Smooth muscle cell (in vitro differentiated cells): ENCODE data around the gene COPA. TPM values are rescaled to one million over a fixed set of nuclear protein-coding genes. Genes with fewer than 3 reads are reported as not detected.
A peak's percentile ranks its signal among the peaks of the same experiment; 100 is the strongest.

ENCODE experiments used
- DNase-seq: peaks from one replicate; lab custom pipeline; 2025; ENCODE audit not compliant: unreplicated experiment; lab: John Stamatoyannopoulos, UW
- H2AFZ ChIP-seq: fragments of 200-600 bp; sonication (generic); 2 replicates; pipeline ENCODE4 v1.6.0; 2016; ENCODE audit warnings: antibody characterized with exemption, low read depth, mild to moderate bottlenecking
- H3F3A ChIP-seq: fragments of 200-600 bp; sonication (generic); 2 replicates; pipeline ENCODE4 v1.6.0; 2017; ENCODE audit warnings: antibody characterized with exemption, low read depth
- H3K27ac ChIP-seq: fragments of 200-600 bp; sonication (generic); 2 replicates; pipeline ENCODE4 v1.5.1; 2016; ENCODE audit warnings: low read depth, mild to moderate bottlenecking
- H3K27me3 ChIP-seq: fragments of 200-600 bp; sonication (generic); 2 replicates; pipeline ENCODE4 v1.6.1; 2016; ENCODE audit warnings: low read depth, mild to moderate bottlenecking
- H3K36me3 ChIP-seq: fragments of 200-600 bp; sonication (generic); 2 replicates; pipeline ENCODE4 v1.5.1; 2016; ENCODE audit warnings: low read depth
- H3K4me1 ChIP-seq: fragments of 200-600 bp; sonication (generic); 2 replicates; pipeline ENCODE4 v1.5.1; 2016; ENCODE audit warnings: low read depth
- H3K4me2 ChIP-seq: fragments of 200-600 bp; sonication (generic); 2 replicates; pipeline ENCODE4 v1.6.0; 2016; ENCODE audit warnings: mild to moderate bottlenecking
- H3K4me3 ChIP-seq: fragments of 200-600 bp; sonication (generic); 2 replicates; pipeline ENCODE4 v1.5.1; 2016; ENCODE audit warnings: mild to moderate bottlenecking
- H3K79me2 ChIP-seq: fragments of 200-600 bp; sonication (generic); 2 replicates; pipeline ENCODE4 v1.6.0; 2016; ENCODE audit warnings: low read depth, mild to moderate bottlenecking
- H3K9ac ChIP-seq: fragments of 200-600 bp; sonication (generic); 2 replicates; pipeline ENCODE4 v1.6.0; 2016; ENCODE audit warnings: low read depth
- H3K9me3 ChIP-seq: fragments of 200-600 bp; sonication (generic); replicated peaks from 2 replicates; pipeline ENCODE4 v1.5.1; 2016; ENCODE audit warnings: low read depth
- H4K20me1 ChIP-seq: fragments of 200-600 bp; sonication (generic); 2 replicates; pipeline ENCODE4 v1.6.0; 2016; ENCODE audit warnings: low read depth
- WGBS: methylation state at CpG from one replicate; pipeline ENCODE4 v1.1.7; 2016; ENCODE audit warnings: low lambda C conversion rate; 5-methylcytosine and 5-hydroxymethylcytosine counted together
- polyA plus RNA-seq: library from polyadenylated mRNA; unstranded; fragments of >200 nt; fragmentation: Nextera tagmentation; extraction: Ambion mirVana; gene quantifications from 2 replicates; pipeline ENCODE4 v1.2.1, GENCODE V29; 2016
- total RNA-seq: library from RNA; depleted of rRNA; stranded (reverse); fragments of >200 nt; gene quantifications from 2 replicates; pipeline ENCODE4 v1.2.3, GENCODE V29; 2014
- TF ChIP-seq, protein P1 (sequence below): fragments of 200-600 bp; sonication (generic); IDR thresholded peaks from 2 replicates; pipeline ENCODE4 v1.5.1; 2017; ENCODE audit warnings: borderline replicate concordance, mild to moderate bottlenecking, antibody characterized with exemption; ENCODE audit not compliant: insufficient read depth, poor library complexity, severe bottlenecking

Gene COPA
- total and polyA plus RNA-seq, 2 experiments from 2014 or later: 171 to 196 TPM

DNA sequence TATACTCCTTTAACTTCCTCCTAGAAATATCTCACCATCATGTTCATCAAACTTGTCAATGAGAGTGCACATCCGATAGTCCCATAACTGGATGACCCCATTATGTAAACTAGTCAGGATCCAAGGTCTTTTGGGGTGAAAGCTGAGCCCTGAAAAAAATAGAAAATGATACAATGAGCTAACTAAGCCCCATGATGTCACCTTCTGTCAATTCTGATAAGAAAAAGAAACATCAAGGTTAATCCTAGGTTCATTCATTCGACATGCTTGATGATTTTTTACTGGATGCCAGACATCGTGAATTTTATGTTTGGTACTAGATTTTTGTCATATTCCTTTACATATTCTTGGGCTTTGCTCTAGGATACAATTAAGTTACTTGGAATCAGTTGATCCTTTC lies 2.9 kb downstream of the COPA start:
- H3K4me2 ChIP-seq: peak overlapping the region; percentile 97
- DNase-seq: no peak
- H3K36me3 ChIP-seq: peaks cover 24% of the 10 kb centered on the region
- no peak overlapping the region for H3K4me3 ChIP-seq
- TF ChIP-seq, protein P1, sequence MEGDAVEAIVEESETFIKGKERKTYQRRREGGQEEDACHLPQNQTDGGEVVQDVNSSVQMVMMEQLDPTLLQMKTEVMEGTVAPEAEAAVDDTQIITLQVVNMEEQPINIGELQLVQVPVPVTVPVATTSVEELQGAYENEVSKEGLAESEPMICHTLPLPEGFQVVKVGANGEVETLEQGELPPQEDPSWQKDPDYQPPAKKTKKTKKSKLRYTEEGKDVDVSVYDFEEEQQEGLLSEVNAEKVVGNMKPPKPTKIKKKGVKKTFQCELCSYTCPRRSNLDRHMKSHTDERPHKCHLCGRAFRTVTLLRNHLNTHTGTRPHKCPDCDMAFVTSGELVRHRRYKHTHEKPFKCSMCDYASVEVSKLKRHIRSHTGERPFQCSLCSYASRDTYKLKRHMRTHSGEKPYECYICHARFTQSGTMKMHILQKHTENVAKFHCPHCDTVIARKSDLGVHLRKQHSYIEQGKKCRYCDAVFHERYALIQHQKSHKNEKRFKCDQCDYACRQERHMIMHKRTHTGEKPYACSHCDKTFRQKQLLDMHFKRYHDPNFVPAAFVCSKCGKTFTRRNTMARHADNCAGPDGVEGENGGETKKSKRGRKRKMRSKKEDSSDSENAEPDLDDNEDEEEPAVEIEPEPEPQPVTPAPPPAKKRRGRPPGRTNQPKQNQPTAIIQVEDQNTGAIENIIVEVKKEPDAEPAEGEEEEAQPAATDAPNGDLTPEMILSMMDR: no peak
- H3K79me2 ChIP-seq: peaks cover 98% of the 10 kb centered on the region
- WGBS: 94% methylated on average over 3 of the region's 3 CpGs
- no peak overlapping the region for H3K9ac ChIP-seq
- H4K20me1 ChIP-seq: peaks cover 74% of the 10 kb centered on the region
- peaks cover under 1% of the 10 kb centered on the region for H3F3A ChIP-seq
- H3K9me3 ChIP-seq: no peaks in the 10 kb centered on the region
- peaks cover 23% of the 10 kb centered on the region for H3K4me1 ChIP-seq
- H3K27me3 ChIP-seq: no peaks in the 10 kb centered on the region
- no peak overlapping the region for H2AFZ ChIP-seq
- H3K27ac ChIP-seq: peak overlapping the region; percentile 34

DNA sequence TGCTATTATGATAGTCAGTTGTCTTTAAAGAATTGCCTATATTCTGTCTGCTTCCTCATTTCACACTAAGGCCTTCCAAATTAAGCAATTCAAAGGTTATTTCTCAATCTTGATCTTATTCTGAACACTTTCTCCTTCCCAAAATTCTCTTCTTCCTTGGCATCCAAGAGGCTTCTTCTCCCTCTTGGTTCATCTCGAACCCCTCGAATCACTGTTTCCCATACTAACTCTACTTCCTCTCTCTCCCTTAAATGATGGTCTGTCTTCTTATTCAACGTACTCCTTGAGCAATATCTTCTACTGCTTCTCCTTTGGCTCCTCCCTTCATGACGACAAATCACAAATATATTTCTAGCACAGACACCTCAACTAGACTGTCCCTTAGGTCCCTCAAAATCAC lies 4.5 kb downstream of the COPA start:
- no peak overlapping the region for H2AFZ ChIP-seq
- TF ChIP-seq, protein P1: no peak
- H3K36me3 ChIP-seq: peaks cover 34% of the 10 kb centered on the region
- no peak overlapping the region for H3K4me3 ChIP-seq
- 97% methylated on average over 4 of the region's 4 CpGs for WGBS
- no peaks in the 10 kb centered on the region for H3K9me3 ChIP-seq
- peaks cover 10% of the 10 kb centered on the region for H3F3A ChIP-seq
- no peak overlapping the region for H3K9ac ChIP-seq
- no peaks in the 10 kb centered on the region for H3K27me3 ChIP-seq
- DNase-seq: no peak
- peaks cover 90% of the 10 kb centered on the region for H4K20me1 ChIP-seq
- peak overlapping the region; percentile 34 for H3K27ac ChIP-seq
- no peak overlapping the region for H3K4me2 ChIP-seq
- peaks cover 18% of the 10 kb centered on the region for H3K4me1 ChIP-seq
- peaks cover 100% of the 10 kb centered on the region for H3K79me2 ChIP-seq

DNA sequence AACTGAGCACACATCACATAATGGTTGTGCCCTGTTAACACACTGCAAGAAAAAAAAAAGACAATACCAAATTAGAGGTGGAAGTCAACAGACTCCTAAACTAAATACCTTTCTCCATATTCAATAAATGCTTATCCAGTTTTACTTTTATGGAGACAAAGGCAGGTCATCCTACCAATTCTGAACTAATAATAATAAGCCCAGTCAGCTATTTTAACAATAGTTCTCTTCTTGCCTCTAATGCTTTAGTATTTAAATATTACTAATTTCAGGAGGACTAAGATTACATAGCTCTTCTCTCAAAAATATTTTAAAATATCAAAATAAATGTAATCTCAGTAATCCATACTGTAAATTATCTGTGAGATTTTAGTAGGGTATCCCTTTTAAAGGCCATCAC lies 10.5 kb downstream of the COPA start:
- Histone ChIP-seq H3K4me2 (no peak overlapping the region), H4K20me1 (peaks cover 98% of the 10 kb centered on the region), H3K36me3 (peaks cover 48% of the 10 kb centered on the region), H3K27me3 (no peaks in the 10 kb centered on the region), H3F3A (peaks cover 18% of the 10 kb centered on the region), H3K9me3 (no peaks in the 10 kb centered on the region), H3K79me2 (peaks cover 97% of the 10 kb centered on the region), H3K27ac (no peak overlapping the region), H2AFZ (no peak overlapping the region), H3K4me1 (no peaks in the 10 kb centered on the region), H3K9ac (no peak overlapping the region), H3K4me3 (no peak overlapping the region)
- TF ChIP-seq, protein P1: no peak
- DNase-seq: no peak

DNA sequence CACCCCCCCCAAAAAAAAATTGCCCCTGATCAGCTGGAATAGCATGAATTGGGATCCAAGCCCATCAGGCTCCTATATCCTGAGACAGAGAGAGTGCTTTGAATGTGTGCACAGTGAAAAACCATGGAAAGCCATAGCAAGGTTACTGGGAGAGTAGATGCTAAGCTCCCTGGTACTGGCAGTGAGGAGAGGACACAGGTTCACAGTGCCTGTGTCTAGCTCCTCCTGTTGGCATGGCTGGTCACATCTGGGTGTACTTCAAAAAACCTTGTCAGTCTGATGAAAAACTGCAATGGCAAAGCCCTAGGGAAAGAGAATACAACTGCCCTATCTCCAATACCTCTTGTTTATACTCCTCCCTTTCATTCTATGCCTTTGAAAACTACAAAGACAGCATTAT lies 12.9 kb downstream of the COPA start:
- peaks cover 21% of the 10 kb centered on the region for H3F3A ChIP-seq
- no peaks in the 10 kb centered on the region for H3K4me1 ChIP-seq
- no peaks in the 10 kb centered on the region for H3K9me3 ChIP-seq
- TF ChIP-seq, protein P1: no peak
- no peak overlapping the region for H3K9ac ChIP-seq
- peaks cover 67% of the 10 kb centered on the region for H3K36me3 ChIP-seq
- H3K4me3 ChIP-seq: no peak overlapping the region
- no peak overlapping the region for H3K27ac ChIP-seq
- no peaks in the 10 kb centered on the region for H3K27me3 ChIP-seq
- no peak for DNase-seq
- H3K79me2 ChIP-seq: peaks cover 95% of the 10 kb centered on the region
- peaks cover 98% of the 10 kb centered on the region for H4K20me1 ChIP-seq
- H3K4me2 ChIP-seq: no peak overlapping the region
- no peak overlapping the region for H2AFZ ChIP-seq
